Measurements from ENCODE around the gene CTAGE8. TPM values are rescaled to one million over a fixed set of nuclear protein-coding genes. Genes with fewer than 3 reads are reported as not detected.
"Not testable (repeated sequence)": the region's sequence is repeated elsewhere in the genome, so short reads cannot be mapped to it uniquely, and the experiment has no call there.

Gene CTAGE8
- total RNA-seq, 4 donors from 2014 or later, result 4.7 to 16.7 (median 7.8) TPM

DNA sequence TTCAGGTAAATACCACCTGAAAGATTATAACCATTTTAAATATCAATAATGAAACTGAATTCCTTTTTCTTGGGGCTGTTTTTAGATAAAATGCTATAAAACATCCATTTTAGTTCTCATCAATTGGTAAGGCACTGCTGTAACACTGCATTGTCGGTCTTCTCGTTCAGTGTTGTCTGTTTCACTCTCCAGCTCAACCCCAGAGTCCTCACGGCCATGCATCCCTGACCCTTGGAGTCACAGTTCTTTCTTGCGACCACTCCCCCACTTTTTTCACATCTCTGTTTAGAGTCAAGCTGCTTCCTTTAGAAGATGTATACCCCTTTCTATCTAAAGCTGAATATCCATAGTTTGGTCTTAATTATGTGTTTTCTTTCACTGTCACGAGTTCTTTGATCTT, 22.1 kb downstream of the CTAGE8 start:
- H3K36me3 ChIP-seq; H3K9me3 ChIP-seq; H3K27me3 ChIP-seq; DNase-seq (ENCODE audit: low spot score in 2 of 2); H3K27ac ChIP-seq; H3K4me3 ChIP-seq; H3K4me1 ChIP-seq: not testable (repeated sequence)
- WGBS, result no CpG with 5 or more reads among the region's 5 CpGs

DNA sequence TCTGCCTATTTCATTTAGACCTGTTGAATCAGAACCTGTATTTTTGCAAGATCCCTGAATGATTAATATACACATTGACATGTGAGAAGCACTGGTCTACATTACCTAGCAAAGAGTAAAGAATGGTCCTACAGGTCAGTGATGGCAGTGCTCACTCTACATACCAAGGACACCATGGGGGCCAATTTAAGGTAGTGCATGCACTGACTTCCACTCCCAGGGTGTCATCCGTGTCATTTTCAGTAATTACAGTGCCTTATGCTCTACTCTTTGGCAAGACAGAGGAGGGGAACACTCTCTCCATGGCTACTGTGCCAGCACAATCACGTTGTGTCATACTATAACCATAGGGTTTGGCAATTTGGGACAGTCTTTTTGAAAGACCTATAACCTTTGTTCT, 23.7 kb downstream of the CTAGE8 start:
- no CpG with 5 or more reads among the region's 2 CpGs for WGBS
- not testable (repeated sequence) for H3K27me3 ChIP-seq; H3K9me3 ChIP-seq; H3K4me1 ChIP-seq; H3K27ac ChIP-seq; H3K4me3 ChIP-seq; DNase-seq (ENCODE audit: low spot score in 2 of 2); H3K36me3 ChIP-seq

DNA sequence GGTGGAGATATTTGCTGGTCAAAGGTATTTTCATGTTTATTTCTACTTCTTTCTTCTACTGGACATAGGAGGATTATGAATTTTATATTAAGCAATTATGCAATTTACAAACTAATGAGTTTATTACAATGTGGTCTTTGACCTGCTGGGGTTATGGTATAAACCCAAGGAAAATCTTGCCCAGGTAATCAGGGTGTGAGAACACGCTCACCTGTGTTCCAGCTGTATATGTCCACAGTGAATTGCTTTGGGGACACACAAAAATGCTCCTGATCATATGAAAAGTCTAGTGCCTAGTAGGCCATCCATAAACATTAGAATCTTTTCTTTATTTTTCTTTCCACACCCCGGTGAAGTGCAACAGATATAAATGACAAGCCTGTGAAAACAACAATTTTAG, 29.7 kb downstream of the CTAGE8 start, which contains the start of gene OR2A42:
OR2A42 (minus strand) TSS at position 241 of the 400 bp plus-strand sequence. CDS start 6,762 bp downstream, outside the sequence.
- not testable (repeated sequence) for H3K4me1 ChIP-seq; DNase-seq (ENCODE audit: low spot score in 2 of 2); H3K9me3 ChIP-seq; H3K27ac ChIP-seq; H3K36me3 ChIP-seq; H3K27me3 ChIP-seq; H3K4me3 ChIP-seq
- WGBS, result 100% methylated on average over 1 of the region's 2 CpGs

DNA sequence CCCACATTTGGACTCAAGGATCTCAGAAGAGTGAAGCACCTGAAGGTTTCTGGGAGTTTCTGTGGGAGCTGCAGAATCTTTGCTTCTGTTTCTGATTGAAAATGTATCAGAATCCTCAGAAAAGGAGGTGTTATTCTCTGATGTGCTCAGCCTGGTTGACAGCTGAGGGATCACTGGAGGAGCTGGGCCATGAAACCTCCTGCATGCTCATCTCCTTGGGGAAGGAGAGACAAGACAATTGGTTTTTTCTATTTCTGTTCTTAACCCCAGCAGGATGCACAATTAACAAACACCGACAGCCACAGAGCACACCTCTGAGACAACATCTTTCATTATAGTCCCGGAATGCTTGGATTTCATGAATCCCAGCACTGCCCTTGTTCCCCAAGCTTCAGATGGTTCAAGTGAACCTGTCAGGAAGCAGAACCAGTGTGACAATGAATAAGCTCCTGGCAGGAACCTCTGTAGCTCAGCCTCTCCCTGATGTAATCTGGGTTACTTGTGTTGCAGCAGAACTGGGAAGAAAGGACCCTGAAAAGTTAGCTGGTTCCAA, 30.5 kb downstream of the CTAGE8 start:
- 93% methylated on average over 2 of the region's 2 CpGs for WGBS
- DNase-seq (ENCODE audit: low spot score in 2 of 2); H3K27ac ChIP-seq: not testable (repeated sequence)

DNA sequence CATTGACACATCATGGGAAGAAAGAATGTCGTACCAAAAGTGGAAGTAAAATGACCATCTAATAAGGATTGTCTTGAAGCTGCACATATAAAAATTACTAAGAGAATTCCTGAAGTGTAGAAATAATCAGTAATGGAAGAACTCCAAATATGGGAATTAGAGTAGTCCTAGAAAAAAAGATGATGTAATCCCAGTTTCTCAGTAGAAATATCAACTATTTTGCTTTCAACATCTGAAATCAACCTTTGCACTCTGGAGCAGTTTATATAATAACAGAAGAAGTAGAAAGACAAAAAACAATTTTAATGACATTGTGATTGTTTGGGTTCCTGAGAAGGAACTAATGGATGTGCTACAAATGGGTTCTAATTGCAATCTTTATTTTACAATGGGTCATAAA, 36.0 kb downstream of the CTAGE8 start:
- H3K4me3 ChIP-seq; H3K4me1 ChIP-seq; H3K9me3 ChIP-seq; H3K36me3 ChIP-seq; DNase-seq (ENCODE audit: low spot score in 2 of 2); H3K27ac ChIP-seq; H3K27me3 ChIP-seq: not testable (repeated sequence)
- 77% methylated on average over 1 of the region's 1 CpG for WGBS

More for the DNA sequence above, 30.5 kb downstream of the CTAGE8 start:
- not testable (repeated sequence) for H3K27me3 ChIP-seq, H3K36me3 ChIP-seq, H3K4me1 ChIP-seq, H3K9me3 ChIP-seq, H3K4me3 ChIP-seq

DNA sequence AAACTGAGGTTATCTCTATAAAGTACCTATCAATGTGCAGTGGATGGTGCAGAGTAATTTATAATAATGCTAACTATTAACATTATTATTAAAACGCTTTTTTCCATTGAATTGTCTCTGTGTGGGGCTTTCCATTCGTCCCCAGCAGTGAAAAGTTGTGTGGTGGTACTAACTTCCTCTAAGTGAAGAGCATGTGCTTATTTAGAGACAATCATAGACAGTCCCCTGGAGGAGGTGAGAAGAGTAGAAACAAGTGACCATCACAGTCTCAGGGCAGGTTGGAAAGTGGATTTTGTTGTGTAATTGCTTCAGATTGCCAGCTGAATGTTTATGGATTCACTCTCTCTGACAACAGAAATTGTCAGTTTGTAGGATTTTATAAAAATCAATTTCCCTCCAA, 38.1 kb downstream of the CTAGE8 start:
- H3K36me3 ChIP-seq; DNase-seq (ENCODE audit: low spot score in 2 of 2); H3K27me3 ChIP-seq; H3K4me1 ChIP-seq; H3K27ac ChIP-seq; H3K9me3 ChIP-seq; H3K4me3 ChIP-seq: not testable (repeated sequence)
- no CpG with 5 or more reads among the region's 2 CpGs for WGBS

DNA sequence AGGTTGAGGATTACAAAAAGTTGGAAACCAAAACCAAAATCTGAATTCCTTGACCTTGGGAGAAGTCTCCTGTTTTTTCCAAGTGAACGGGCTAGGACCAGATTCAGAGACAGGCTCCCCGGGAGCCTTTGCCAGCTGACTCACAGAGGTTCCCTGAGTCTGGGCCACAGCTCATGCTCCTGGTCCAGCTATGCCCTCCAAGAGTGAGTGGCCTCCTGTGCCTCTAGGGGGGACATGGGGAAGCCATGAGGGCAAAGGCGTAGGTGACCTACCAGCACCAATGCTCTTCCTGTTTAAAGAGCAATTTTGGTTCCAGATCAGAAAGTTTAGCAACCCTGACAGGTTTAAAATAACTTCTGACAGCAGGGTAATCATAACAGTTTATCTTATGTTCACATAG, 40.3 kb downstream of the CTAGE8 start:
- not testable (repeated sequence) for H3K9me3 ChIP-seq; H3K36me3 ChIP-seq; H3K27me3 ChIP-seq; H3K4me1 ChIP-seq; DNase-seq (ENCODE audit: low spot score in 2 of 2); H3K4me3 ChIP-seq; H3K27ac ChIP-seq
- 100% methylated on average over 1 of the region's 3 CpGs for WGBS

DNA sequence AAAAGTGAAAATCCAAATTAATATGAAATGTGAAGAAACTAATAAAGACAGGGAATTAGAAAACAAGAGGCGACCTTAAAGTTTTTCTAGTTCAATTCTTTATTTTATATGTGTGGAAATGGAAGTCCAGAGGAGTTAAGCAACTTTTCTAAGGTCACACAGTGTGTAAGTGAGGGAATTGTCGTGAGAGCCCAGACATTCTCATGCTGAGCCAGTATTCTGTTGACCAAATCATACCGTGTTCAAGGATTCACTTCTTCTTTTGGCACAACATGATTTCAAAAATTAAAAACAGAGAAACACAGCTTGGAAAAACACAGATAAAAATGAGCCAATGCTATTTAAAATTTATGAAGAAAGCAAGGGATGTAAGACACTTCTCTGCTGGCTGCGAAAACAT, 42.2 kb downstream of the CTAGE8 start:
- WGBS, result 61% methylated on average over 3 of the region's 4 CpGs
- H3K36me3 ChIP-seq; DNase-seq (ENCODE audit: low spot score in 2 of 2); H3K4me3 ChIP-seq; H3K4me1 ChIP-seq; H3K27me3 ChIP-seq; H3K9me3 ChIP-seq; H3K27ac ChIP-seq: not testable (repeated sequence)

DNA sequence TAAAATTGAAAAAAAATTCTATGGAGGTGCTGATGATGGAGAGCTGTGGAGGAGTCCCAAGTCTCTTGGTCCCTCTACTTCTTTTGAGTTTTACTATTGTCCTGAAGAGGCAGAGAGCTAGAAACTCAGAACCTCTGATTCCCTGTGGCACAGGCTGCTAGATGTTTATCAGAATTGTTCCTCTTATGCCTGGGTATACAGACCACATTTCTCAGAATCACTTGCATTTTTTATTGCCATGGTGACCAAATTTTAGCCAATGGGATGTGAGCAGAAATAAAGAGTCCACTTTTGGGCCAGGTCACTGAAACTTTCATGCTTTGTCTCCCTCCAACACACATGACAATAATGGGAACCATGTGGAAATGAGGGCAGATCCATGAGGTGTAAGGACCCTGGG, 45.4 kb downstream of the CTAGE8 start:
- DNase-seq (ENCODE audit: low spot score in 2 of 2); H3K36me3 ChIP-seq; H3K9me3 ChIP-seq; H3K4me1 ChIP-seq; H3K27me3 ChIP-seq; H3K4me3 ChIP-seq; H3K27ac ChIP-seq: not testable (repeated sequence)

DNA sequence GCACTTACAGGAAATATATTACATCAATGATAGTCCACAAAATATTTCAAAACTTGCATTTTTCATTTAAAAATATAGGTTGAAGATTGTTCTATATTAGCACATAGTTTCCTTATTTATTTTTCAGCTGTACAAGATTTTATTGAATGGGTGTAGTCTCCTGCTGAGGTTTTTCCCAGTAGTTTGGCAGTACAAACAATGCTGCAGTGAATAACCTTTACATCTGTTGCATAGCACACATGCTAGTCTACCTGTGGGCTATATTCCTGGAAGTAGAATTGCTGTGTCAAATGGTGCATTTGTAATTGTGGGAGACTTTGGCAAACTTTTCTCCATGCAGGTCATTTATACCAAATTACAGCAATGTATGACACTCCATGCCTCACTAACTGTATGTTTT, 48.6 kb downstream of the CTAGE8 start:
- not testable (repeated sequence) for H3K27ac ChIP-seq

DNA sequence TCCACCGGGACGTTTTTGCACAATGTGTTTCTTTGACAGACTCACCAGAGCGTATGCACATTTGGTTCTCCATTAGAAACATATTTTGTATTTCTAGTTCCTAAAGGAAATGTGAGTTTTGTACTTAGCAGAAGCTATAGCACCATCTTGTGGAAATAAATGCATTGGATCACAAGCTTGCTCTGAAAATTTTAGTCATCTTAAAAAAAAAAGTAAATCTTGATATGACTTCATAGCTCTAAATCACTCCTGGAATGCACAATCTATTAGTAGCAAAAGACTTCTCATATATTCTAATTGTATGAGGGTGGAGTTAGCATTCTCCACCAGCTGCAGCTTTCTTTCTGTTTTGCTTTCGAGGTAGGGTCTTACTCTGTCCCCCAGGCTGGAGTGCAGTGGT, 49.9 kb downstream of the CTAGE8 start:
- DNase-seq (ENCODE audit: low spot score in 2 of 2); H3K4me3 ChIP-seq; H3K9me3 ChIP-seq; H3K27me3 ChIP-seq; H3K36me3 ChIP-seq; H3K27ac ChIP-seq; H3K4me1 ChIP-seq: not testable (repeated sequence)
- no CpG with 5 or more reads among the region's 4 CpGs for WGBS

More for the DNA sequence above, 48.6 kb downstream of the CTAGE8 start:
- H3K27me3 ChIP-seq; H3K4me1 ChIP-seq; H3K36me3 ChIP-seq; H3K4me3 ChIP-seq; H3K9me3 ChIP-seq; DNase-seq (ENCODE audit: low spot score in 2 of 2): not testable (repeated sequence)

DNA sequence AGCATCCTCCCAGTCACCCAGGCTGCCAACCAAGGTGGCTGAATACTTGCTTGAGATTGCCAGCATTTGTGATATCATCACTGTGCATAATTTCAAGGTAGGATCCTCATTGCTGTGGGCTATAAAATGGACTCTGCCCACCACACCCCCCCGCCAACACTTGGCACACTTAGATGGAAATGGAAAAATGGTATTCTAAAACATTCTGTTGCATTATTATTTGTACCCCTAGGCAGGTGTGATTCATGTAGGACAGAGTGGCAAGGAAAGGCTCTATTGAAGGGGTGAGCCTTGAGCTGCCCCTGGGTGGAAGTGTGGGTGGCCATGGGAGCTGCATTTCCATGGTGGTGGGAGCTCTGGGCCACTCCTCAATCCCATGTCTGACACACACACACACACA, 50.5 kb downstream of the CTAGE8 start:
- H3K36me3 ChIP-seq; H3K27me3 ChIP-seq; H3K4me3 ChIP-seq; H3K4me1 ChIP-seq; H3K27ac ChIP-seq; H3K9me3 ChIP-seq; DNase-seq (ENCODE audit: low spot score in 2 of 2): not testable (repeated sequence)
- WGBS, result 94% methylated on average over 1 of the region's 1 CpG

DNA sequence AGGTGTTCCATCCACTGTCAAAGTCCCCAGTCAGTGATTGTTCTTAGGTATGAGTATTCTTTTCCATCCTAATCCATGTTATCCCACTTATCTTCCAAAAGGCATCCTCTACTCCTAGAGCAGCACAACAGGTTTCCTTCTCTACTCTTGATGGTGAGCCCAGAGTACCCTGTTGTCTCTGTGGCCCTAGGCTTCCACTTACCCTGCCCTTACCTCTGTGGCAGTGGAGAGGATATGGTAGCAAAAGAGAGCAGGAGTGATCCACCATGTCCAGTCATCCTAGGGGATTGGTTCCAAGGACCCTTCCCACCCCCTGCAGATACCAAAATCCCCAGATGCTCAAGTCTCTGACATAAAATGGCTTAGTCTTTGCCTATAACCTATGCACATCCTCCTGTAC, 51.9 kb downstream of the CTAGE8 start:
- not testable (repeated sequence) for H3K4me3 ChIP-seq; H3K27me3 ChIP-seq; H3K27ac ChIP-seq; DNase-seq (ENCODE audit: low spot score in 2 of 2); H3K36me3 ChIP-seq; H3K4me1 ChIP-seq; H3K9me3 ChIP-seq

Data from suprapubic skin (tissue), 4 donors.